ENCODE measurements around the gene CELA2B. TPM values are rescaled to one million over a fixed set of nuclear protein-coding genes. Genes with fewer than 3 reads are reported as not detected.

Gene CELA2B
- total and polyA plus RNA-seq, 9 donors = 0.33 to 0.46 (median 0.36) TPM; not detected in 6

DNA sequence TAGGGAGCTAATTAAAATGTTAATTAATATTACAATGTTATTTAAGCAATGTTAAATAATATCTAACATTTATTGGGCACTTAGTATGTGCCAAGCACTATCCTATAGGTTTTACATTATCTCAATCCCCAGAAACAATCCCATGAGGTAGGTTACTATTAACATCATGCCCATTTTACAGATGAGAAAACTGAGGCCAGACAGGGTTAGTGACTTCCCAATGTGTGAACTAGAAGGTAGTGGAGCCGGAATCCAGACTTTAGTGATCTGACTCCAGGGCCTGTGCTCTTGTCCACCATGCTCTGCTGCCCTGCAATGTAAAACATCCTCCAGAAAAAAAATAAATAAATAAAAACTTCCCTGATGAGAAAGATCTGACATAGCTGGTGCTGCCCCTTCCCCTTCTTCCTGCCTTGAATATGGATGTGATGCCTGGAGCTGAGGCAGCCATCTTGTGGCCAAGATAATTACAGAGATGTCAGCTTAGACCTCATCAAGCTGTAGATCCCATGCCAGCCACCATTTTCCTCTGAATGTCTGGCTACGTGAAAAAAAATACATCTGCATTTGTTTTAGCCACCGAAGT, 26.9 kb upstream of the CELA2B start:
- Histone ChIP-seq H3K27ac (no peak overlapping the region), H3K9me3 (no peaks in the 10 kb centered on the region), H3K36me3 (no peaks in the 10 kb centered on the region), H3K27me3 (no peaks in the 10 kb centered on the region), H3K4me3 (no peak overlapping the region), H3K4me1 (ENCODE audit: insufficient read depth) (no peaks in the 10 kb centered on the region)
- TF ChIP-seq POLR2A (IDR thresholded peaks at IDR 0.05) = no peak
- no peak for TF ChIP-seq EP300 (IDR thresholded peaks at IDR 0.05)
- no peak for TF ChIP-seq CTCF (IDR thresholded peaks at IDR 0.05)
- DNase-seq = no peak
- intact Hi-C loops (cut with DNase I) = no loop called here
- WGBS, 3 donors = 88 to 91% (median 89%) methylated on average over 3 of the region's 3 CpGs

GRCh38 chr1:15449567-15449966, 26.3 kb upstream of the CELA2B start:
- intact Hi-C loops (cut with DNase I) = no loop called here
- no peaks in the 10 kb centered on the region for H3K4me1 ChIP-seq (ENCODE audit: insufficient read depth)
- H3K27me3 ChIP-seq = no peaks in the 10 kb centered on the region
- no peak for DNase-seq
- no peaks in the 10 kb centered on the region for H3K36me3 ChIP-seq
- no peaks in the 10 kb centered on the region for H3K9me3 ChIP-seq
- WGBS, 3 donors = 76 to 81% (median 80%) methylated on average over 3 of the region's 3 CpGs
- no peak overlapping the region for H3K27ac ChIP-seq
- no peak overlapping the region for H3K4me3 ChIP-seq
- TF ChIP-seq POLR2A (IDR thresholded peaks at IDR 0.05) (no peak), EP300 (IDR thresholded peaks at IDR 0.05) (no peak), CTCF (IDR thresholded peaks at IDR 0.05) (no peak)

GRCh38 chr1:15451014-15451722, 24.7 kb upstream of the CELA2B start:
- H3K4me3 ChIP-seq = no peak overlapping the region
- no peaks in the 10 kb centered on the region for H3K27me3 ChIP-seq
- no peak for DNase-seq
- no peaks in the 10 kb centered on the region for H3K4me1 ChIP-seq (ENCODE audit: insufficient read depth)
- 93 to 95% (median 95%) methylated on average over 6 of the region's 6 CpGs for WGBS, 3 donors
- TF ChIP-seq POLR2A (IDR thresholded peaks at IDR 0.05) = no peak
- TF ChIP-seq EP300 (IDR thresholded peaks at IDR 0.05) = no peak
- no peak for TF ChIP-seq CTCF (IDR thresholded peaks at IDR 0.05)
- no peaks in the 10 kb centered on the region for H3K36me3 ChIP-seq
- no peaks in the 10 kb centered on the region for H3K9me3 ChIP-seq
- no peak overlapping the region for H3K27ac ChIP-seq
- intact Hi-C loops (cut with DNase I) = no loop called here

DNA sequence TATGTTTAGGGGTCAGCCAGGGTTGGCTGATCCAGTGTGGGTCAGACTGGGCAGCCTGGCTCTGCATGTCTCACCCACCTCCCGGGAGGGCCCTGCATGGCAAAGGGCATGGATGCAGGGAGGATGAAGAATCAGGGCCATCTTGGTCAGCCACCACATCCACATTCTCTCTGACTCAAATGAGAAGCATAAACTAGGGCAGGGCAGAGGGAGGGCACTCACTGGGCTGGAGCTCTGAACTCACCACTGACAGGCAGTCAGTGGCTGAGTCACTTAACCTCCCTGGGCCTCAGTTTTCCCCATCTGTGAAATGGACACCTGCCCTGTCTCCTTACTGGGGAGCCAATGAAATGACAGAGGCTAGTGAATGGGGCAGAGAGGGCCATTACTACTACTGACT, 23.7 kb upstream of the CELA2B start:
- 83 to 100% (median 86%) methylated on average over 1 of the region's 1 CpG for WGBS, 3 donors
- TF ChIP-seq CTCF (IDR thresholded peaks at IDR 0.05) (no peak), EP300 (IDR thresholded peaks at IDR 0.05) (no peak), POLR2A (IDR thresholded peaks at IDR 0.05) (no peak)
- Histone ChIP-seq H3K4me1 (ENCODE audit: insufficient read depth) (no peaks in the 10 kb centered on the region), H3K9me3 (no peaks in the 10 kb centered on the region), H3K36me3 (no peaks in the 10 kb centered on the region), H3K27ac (no peak overlapping the region), H3K27me3 (no peaks in the 10 kb centered on the region), H3K4me3 (no peak overlapping the region)
- intact Hi-C loops (cut with DNase I) = no loop called here
- DNase-seq = no peak
